NCI-H2029 (cell line): ENCODE measurements around the gene GLI3.

Source experiments
- DNase-seq: peaks from one replicate; lab custom pipeline; 2025; lab: John Stamatoyannopoulos, UW

Gene GLI3

GRCh38 chr7:42175834-42176723, 60.9 kb downstream of the GLI3 start:
- no peak for DNase-seq

- no peak for DNase-seq
Measured at GRCh38 chr7:42174391-42174912, 62.6 kb downstream of the GLI3 start.

GRCh38 chr7:42170724-42171123, 66.3 kb downstream of the GLI3 start:
- DNase-seq = no peak

GRCh38 chr7:42168512-42168911, 68.5 kb downstream of the GLI3 start:
- DNase-seq = no peak

- DNase-seq = no peak
Measured at GRCh38 chr7:42167631-42168236, 69.3 kb downstream of the GLI3 start.

GRCh38 chr7:42167206-42167605, 69.8 kb downstream of the GLI3 start:
- DNase-seq = no peak

- no peak for DNase-seq
Measured at GRCh38 chr7:42164881-42165428, 72.1 kb downstream of the GLI3 start.

- no peak for DNase-seq
Measured at GRCh38 chr7:42162560-42163325, 74.3 kb downstream of the GLI3 start.

- DNase-seq = no peak
Measured at GRCh38 chr7:42161719-42162118, 75.3 kb downstream of the GLI3 start.

- no peak for DNase-seq
Measured at GRCh38 chr7:42161110-42161509, 75.9 kb downstream of the GLI3 start.

GRCh38 chr7:42159130-42159529, 77.9 kb downstream of the GLI3 start:
- no peak for DNase-seq

GRCh38 chr7:42156967-42157721, 79.9 kb downstream of the GLI3 start:
- DNase-seq = no peak

GRCh38 chr7:42156291-42156865, 80.6 kb downstream of the GLI3 start:
- DNase-seq = no peak

GRCh38 chr7:42155584-42156290, 81.3 kb downstream of the GLI3 start:
- no peak for DNase-seq

- no peak for DNase-seq
Measured at GRCh38 chr7:42154173-42154572, 82.8 kb downstream of the GLI3 start.

GRCh38 chr7:42152329-42153205, 84.4 kb downstream of the GLI3 start:
- no peak for DNase-seq

GRCh38 chr7:42151309-42151708, 85.7 kb downstream of the GLI3 start:
- no peak for DNase-seq

- DNase-seq = no peak
Measured at GRCh38 chr7:42145539-42145938, 91.5 kb downstream of the GLI3 start.

GRCh38 chr7:42144604-42145003, 92.4 kb downstream of the GLI3 start:
- no peak for DNase-seq
